GM12892 (cell line): ENCODE measurements around the gene PAX9.

Source experiments
- POLR2A ChIP-seq: IDR thresholded peaks from 2 replicates; pipeline ENCODE4 v1.6.1; 2011; ENCODE audit warnings: low read depth, low read length, control low read depth
- POLR2AphosphoS5 ChIP-seq: IDR thresholded peaks from 2 replicates; pipeline ENCODE4 v1.6.1; 2011; ENCODE audit warnings: low read depth, low read length, control low read depth
- TAF1 ChIP-seq: IDR thresholded peaks from 2 replicates; pipeline ENCODE4 v1.6.1; 2011; ENCODE audit warnings: low read depth, mild to moderate bottlenecking, control low read depth, low read length, borderline replicate concordance

DNA sequence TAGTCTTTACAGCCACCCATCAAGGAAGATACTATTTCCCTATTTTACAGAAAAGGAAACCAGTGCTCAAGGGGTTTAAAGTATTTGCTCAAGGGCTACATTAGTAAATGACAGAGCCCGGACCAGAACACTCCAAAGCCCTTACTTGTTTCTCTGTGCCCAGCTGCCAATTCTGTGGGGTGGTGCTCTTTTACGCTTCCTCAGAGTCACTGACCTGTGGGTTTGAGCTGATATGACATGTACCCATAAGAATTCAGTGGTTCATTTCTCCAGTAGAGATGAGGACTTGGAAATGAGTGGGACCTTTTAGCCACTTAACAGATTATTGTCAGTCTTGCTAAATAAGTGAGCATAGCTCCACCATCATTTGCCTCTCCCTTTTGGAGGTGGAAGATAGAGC is 41.8 kb upstream of the PAX9 start:
- TF ChIP-seq TAF1 (no peak), POLR2AphosphoS5 (no peak), POLR2A (no peak)
